H9 (cell line): ENCODE measurements around the gene MLLT11. TPM values are rescaled to one million over a fixed set of nuclear protein-coding genes. Genes with fewer than 3 reads are reported as not detected.

ENCODE experiments used
- DNase-seq: peaks from one replicate; pipeline ENCODE4 v3.0.0-alpha.2; 2017
- H2AFZ ChIP-seq: one replicate; pipeline ENCODE4 v1.6.1; 2013; ENCODE audit warnings: mild to moderate bottlenecking, low read length, control low read depth, moderate library complexity
- H2AK5ac ChIP-seq: 2 replicates; pipeline ENCODE4 v1.6.1; 2013; ENCODE audit warnings: low read length, control low read depth, mixed read lengths; ENCODE audit not compliant: insufficient read length
- H2BK120ac ChIP-seq: one replicate; pipeline ENCODE4 v1.6.1; 2013; ENCODE audit warnings: low read depth, mild to moderate bottlenecking, low read length, control low read depth, inconsistent platforms; ENCODE audit not compliant: poor library complexity, severe bottlenecking
- H2BK12ac ChIP-seq: 2 replicates; pipeline ENCODE4 v1.6.1; 2013; ENCODE audit warnings: low read length, control low read depth, mixed read lengths, low read depth; ENCODE audit not compliant: insufficient read length
- H2BK15ac ChIP-seq: 2 replicates; pipeline ENCODE4 v1.6.1; 2013; ENCODE audit warnings: low read depth, low read length, control low read depth
- H2BK20ac ChIP-seq: one replicate; pipeline ENCODE4 v1.6.1; 2013; ENCODE audit warnings: low read depth, mild to moderate bottlenecking, low read length, control low read depth, inconsistent platforms; ENCODE audit not compliant: poor library complexity, severe bottlenecking
- H2BK5ac ChIP-seq: 2 replicates; pipeline ENCODE4 v1.6.1; 2013; ENCODE audit warnings: low read length, control low read depth, mixed read lengths; ENCODE audit not compliant: insufficient read length
- H3K14ac ChIP-seq: 2 replicates; pipeline ENCODE4 v1.6.1; 2013; ENCODE audit warnings: low read length, control low read depth; ENCODE audit not compliant: insufficient read depth
- H3K18ac ChIP-seq: 2 replicates; pipeline ENCODE4 v1.6.1; 2013; ENCODE audit warnings: low read depth, mild to moderate bottlenecking, mixed read lengths, low read length, control low read depth; ENCODE audit not compliant: insufficient read length
- H3K23ac ChIP-seq: 2 replicates; pipeline ENCODE4 v1.6.1; 2013; ENCODE audit warnings: low read length, control low read depth, mixed read lengths, low read depth; ENCODE audit not compliant: insufficient read length
- H3K23me2 ChIP-seq: 2 replicates; pipeline ENCODE4 v1.6.1; 2013; ENCODE audit warnings: low read depth, mild to moderate bottlenecking, mixed read lengths, low read length, control low read depth; ENCODE audit not compliant: insufficient read length, poor library complexity, severe bottlenecking
- H3K27ac ChIP-seq: 2 replicates; pipeline ENCODE4 v1.5.1; 2013; ENCODE audit warnings: low read length, control low read depth, mixed read lengths, low read depth; ENCODE audit not compliant: insufficient read length
- H3K27me3 ChIP-seq: 2 replicates; pipeline ENCODE4 v1.6.1; 2013; ENCODE audit warnings: low read length, control low read depth, inconsistent platforms; ENCODE audit not compliant: insufficient read depth
- H3K4ac ChIP-seq: 2 replicates; pipeline ENCODE4 v1.6.1; 2013; ENCODE audit warnings: low read depth, mild to moderate bottlenecking, control low read depth, inconsistent platforms, low read length, moderate library complexity
- H3K4me1 ChIP-seq: 2 replicates; pipeline ENCODE4 v1.6.1; 2013; ENCODE audit warnings: low read length, control low read depth, inconsistent platforms; ENCODE audit not compliant: insufficient read depth
- H3K4me2 ChIP-seq: 2 replicates; pipeline ENCODE4 v1.6.1; 2013; ENCODE audit warnings: low read length, control low read depth, mixed read lengths; ENCODE audit not compliant: insufficient read length, insufficient read depth
- H3K56ac ChIP-seq: 2 replicates; pipeline ENCODE4 v1.6.1; 2013; ENCODE audit warnings: low read depth, mild to moderate bottlenecking, mixed read lengths, low read length, control low read depth; ENCODE audit not compliant: insufficient read length
- H3K79me1 ChIP-seq: 2 replicates; pipeline ENCODE4 v1.6.1; 2013; ENCODE audit warnings: low read depth, mild to moderate bottlenecking, moderate library complexity, low read length, control low read depth, inconsistent platforms; ENCODE audit not compliant: insufficient read depth, poor library complexity, severe bottlenecking
- H3K79me2 ChIP-seq: 2 replicates; pipeline ENCODE4 v1.6.1; 2013; ENCODE audit warnings: low read length, control low read depth, inconsistent platforms; ENCODE audit not compliant: insufficient read depth
- H3K9ac ChIP-seq: 2 replicates; pipeline ENCODE4 v1.6.1; 2013; ENCODE audit warnings: low read length, control low read depth, mixed read lengths; ENCODE audit not compliant: insufficient read length; ENCODE audit errors: extremely low read depth
- H3K9me3 ChIP-seq: one replicate; pipeline ENCODE4 v1.6.1; 2013; ENCODE audit warnings: low read depth, low read length, inconsistent platforms; ENCODE audit not compliant: control insufficient read depth
- H3T11ph ChIP-seq: one replicate; pipeline ENCODE4 v1.6.1; 2013; ENCODE audit warnings: mild to moderate bottlenecking, low read length, control low read depth, inconsistent platforms
- H4K20me1 ChIP-seq: one replicate; pipeline ENCODE4 v1.6.1; 2013; ENCODE audit not compliant: control insufficient read depth, insufficient read length, insufficient read depth
- H4K5ac ChIP-seq: 2 replicates; pipeline ENCODE4 v1.6.1; 2013; ENCODE audit warnings: low read depth, mild to moderate bottlenecking, mixed read lengths, low read length, control low read depth; ENCODE audit not compliant: insufficient read length
- H4K8ac ChIP-seq: replicated peaks from 2 replicates; pipeline ENCODE4 v1.6.1; 2013; ENCODE audit warnings: low read length, control low read depth, mixed read lengths, low read depth; ENCODE audit not compliant: insufficient read length
- H4K91ac ChIP-seq: 2 replicates; pipeline ENCODE4 v1.6.1; 2013; ENCODE audit warnings: low read depth, mild to moderate bottlenecking, moderate library complexity, mixed read lengths, low read length, control low read depth; ENCODE audit not compliant: insufficient read length
- H3K27ac Mint-ChIP-seq, 3 experiments: 2 replicates in 2 of 3; 3 replicates in 1 of 3; pipeline ENCODE4 v1.8.0; 2020 to 2021; ENCODE audit warnings: mixed read lengths in 3 of 3, mild to moderate bottlenecking in 1 of 3, moderate library complexity in 1 of 3
- H3K27me3 Mint-ChIP-seq: 2 replicates; pipeline ENCODE4 v1.8.0; 2021; ENCODE audit warnings: low read depth, mild to moderate bottlenecking, moderate library complexity, mixed read lengths
- H3K36me3 Mint-ChIP-seq, 3 experiments: 2 replicates in 2 of 3; 3 replicates in 1 of 3; pipeline ENCODE4 v1.8.0; 2020 to 2021; ENCODE audit warnings: low read depth in 3 of 3, mixed read lengths in 3 of 3; ENCODE audit not compliant: insufficient read depth in 1 of 3
- H3K4me1 Mint-ChIP-seq, 2 experiments: 2 replicates each; pipeline ENCODE4 v1.8.0; 2020; ENCODE audit warnings: mixed read lengths in 2 of 2
- H3K4me3 Mint-ChIP-seq, 2 experiments: 2 replicates in 1 of 2; 3 replicates in 1 of 2; pipeline ENCODE4 v1.8.0; 2020 to 2021; ENCODE audit warnings: mild to moderate bottlenecking in 2 of 2, mixed read lengths in 2 of 2, moderate library complexity in 1 of 2
- H3K9me3 Mint-ChIP-seq, 2 experiments: 2 replicates in 1 of 2; 3 replicates in 1 of 2; pipeline ENCODE4 v1.8.0; 2020; ENCODE audit warnings: mild to moderate bottlenecking in 2 of 2, mixed read lengths in 2 of 2, moderate library complexity in 1 of 2
- CTCF ChIP-seq: fragments of 200-600 bp; sonication (generic); conservative IDR thresholded peaks from 3 replicates; pipeline ENCODE4 v1.8.0; 2021; ENCODE audit warnings: antibody characterized with exemption, mild to moderate bottlenecking
- WGBS: extraction: QIAGEN DNeasy Blood & Tissue Kit; methylation state at CpG from one replicate; pipeline ENCODE4 v1.1.7; 2013; ENCODE audit warnings: missing lambda C conversion rate, low lambda C conversion rate, mixed read lengths; ENCODE audit not compliant: insufficient read length; ENCODE audit errors: extremely low coverage; 5-methylcytosine and 5-hydroxymethylcytosine counted together
- total RNA-seq: library from RNA; stranded (reverse); gene quantifications from 2 replicates; pipeline ENCODE4 v1.2.1, GENCODE V29; 2021

The MLLT11 gene
- total RNA-seq, 1 experiment from 2014 or later: 13.2 TPM

- H2AK5ac ChIP-seq: no peak overlapping the region
- H2BK12ac ChIP-seq: no peak overlapping the region
- Mint-ChIP-seq H3K4me1 (peaks cover 27 to 31% of the 10 kb centered on the region in 2 experiments), H3K4me3 (peak overlapping the region in 1 of 2 experiments; percentile 98; a peak in 2 of 5 replicates), H3K36me3 (peaks cover 23 to 69% (median 59%) of the 10 kb centered on the region in 3 experiments), H3K27me3 (no peaks in the 10 kb centered on the region), H3K27ac (peak overlapping the region in 1 of 3 experiments; percentile 23; a peak in 2 of 7 replicates), H3K9me3 (no peaks in the 10 kb centered on the region)
- peaks cover 18% of the 10 kb centered on the region; the same call in 1 of the 2 replicates for H3K79me2 ChIP-seq
- no peak for DNase-seq
- no peak overlapping the region for H4K5ac ChIP-seq
- no peak overlapping the region for H2BK5ac ChIP-seq
- WGBS: no CpG with 5 or more reads among the region's 2 CpGs
- H3K14ac ChIP-seq: no peak overlapping the region
- no peak overlapping the region for H2BK15ac ChIP-seq
- no peak overlapping the region for H3K56ac ChIP-seq
- H4K20me1 ChIP-seq: no peaks in the 10 kb centered on the region
- H3K79me1 ChIP-seq: peaks cover 12% of the 10 kb centered on the region
- H2BK120ac ChIP-seq: no peak overlapping the region
- H2BK20ac ChIP-seq: no peak overlapping the region
- no peak overlapping the region for H3K18ac ChIP-seq
- H3K27ac ChIP-seq: no peak overlapping the region
- no peak overlapping the region for H2AFZ ChIP-seq
- H3K9me3 ChIP-seq: no peaks in the 10 kb centered on the region
- H3K4ac ChIP-seq: no peak overlapping the region
- no peak overlapping the region for H4K8ac ChIP-seq
- H3K9ac ChIP-seq: no peak overlapping the region
- peaks cover 7% of the 10 kb centered on the region; the same call in 1 of the 2 replicates for H3K4me1 ChIP-seq
- no peak overlapping the region for H3K23ac ChIP-seq
- H3K23me2 ChIP-seq: peaks cover 22% of the 10 kb centered on the region
- H4K91ac ChIP-seq: no peak overlapping the region
- no peak for TF ChIP-seq CTCF
- H3T11ph ChIP-seq: no peak overlapping the region
- no peaks in the 10 kb centered on the region for H3K27me3 ChIP-seq
- no peak overlapping the region for H3K4me2 ChIP-seq
These were observed 4.0 kb upstream of the MLLT11 start for GRCh38 chr1:151056149-151056548.
